HEK293 (cell line): Measurements from ENCODE around the gene HDAC7.

ENCODE experiments used
- CTCF ChIA-PET: fragments of 350-600 bp; formaldehyde crosslinking; extraction: SDS; loops from one replicate; lab custom pipeline; 2021; ENCODE audit warnings: antibody characterized with exemption; lab: Yijun Ruan, JAX
- POLR2A ChIA-PET: fragments of 300-600 bp; formaldehyde crosslinking; extraction: SDS; loops from one replicate; lab custom pipeline; 2020; ENCODE audit warnings: antibody characterized with exemption, inconsistent platforms; lab: Yijun Ruan, JAX
- H3K27ac ChIP-seq: fragments of 200-500 bp; sonication (Bioruptor generic); 2 replicates; pipeline ENCODE4 v1.5.1; 2014; ENCODE audit warnings: low read depth, low read length, control low read depth, inconsistent platforms; ENCODE audit errors: extremely low read depth
- H3K36me3 ChIP-seq, 2 experiments: fragments of 200-500 bp in 1 of 2; sonication (Bioruptor generic) in 1 of 2; 1 replicate in 1 of 2; 2 replicates in 1 of 2; pipeline ENCODE4 v1.5.1; 2014 to 2017; ENCODE audit warnings: inconsistent platforms in 2 of 2, low read length in 2 of 2; ENCODE audit not compliant: control insufficient read depth in 2 of 2, insufficient read depth in 1 of 2
- H3K4me1 ChIP-seq: fragments of 200-500 bp; sonication (Bioruptor generic); 2 replicates; pipeline ENCODE4 v1.5.1; 2014; ENCODE audit warnings: mild to moderate bottlenecking, low read length, inconsistent platforms; ENCODE audit not compliant: control insufficient read depth, insufficient read depth
- H3K4me3 ChIP-seq: 2 replicates; pipeline ENCODE4 v1.5.1; 2011; ENCODE audit warnings: low read depth, mild to moderate bottlenecking, control low read depth, low read length, moderate library complexity
- H3K9me3 ChIP-seq: fragments of 200-500 bp; sonication (Bioruptor generic); 2 replicates; pipeline ENCODE4 v1.5.1; 2014; ENCODE audit warnings: low read depth, low read length, inconsistent platforms; ENCODE audit not compliant: control insufficient read depth, insufficient read depth
- ELK4 ChIP-seq: IDR thresholded peaks from 2 replicates; pipeline ENCODE4 v1.6.1; 2011; ENCODE audit warnings: mild to moderate bottlenecking, low read depth, low read length, borderline replicate concordance
- GFI1B ChIP-seq: fragments of 450-650 bp; formaldehyde crosslinking; IDR thresholded peaks from 2 replicates; pipeline ENCODE4 v1.5.1; 2016; ENCODE audit warnings: missing biosample characterization, missing genetic modification characterization
- GLI2 ChIP-seq: fragments of 450-650 bp; formaldehyde crosslinking; IDR thresholded peaks from 2 replicates; pipeline ENCODE4; 2017; ENCODE audit warnings: missing biosample characterization, missing genetic modification characterization, low read depth, borderline replicate concordance
- GLIS1 ChIP-seq: fragments of 450-650 bp; formaldehyde crosslinking; IDR thresholded peaks from 2 replicates; pipeline ENCODE4 v1.5.1; 2016; ENCODE audit warnings: missing biosample characterization, missing genetic modification characterization
- PBX3 ChIP-seq: sonication (generic); formaldehyde crosslinking; IDR thresholded peaks from 2 replicates; pipeline ENCODE4 v1.8.1; 2022; ENCODE audit warnings: mild to moderate bottlenecking, moderate library complexity, missing genetic modification reagents
- PRDM10 ChIP-seq: fragments of 450-650 bp; formaldehyde crosslinking; IDR thresholded peaks from 2 replicates; pipeline ENCODE4 v1.5.1; 2016; ENCODE audit warnings: missing biosample characterization, missing genetic modification characterization
- REPIN1 ChIP-seq: fragments of 450-650 bp; formaldehyde crosslinking; IDR thresholded peaks from 2 replicates; pipeline ENCODE4 v1.5.1; 2017; ENCODE audit warnings: missing biosample characterization, missing genetic modification characterization, low read depth
- YY1 ChIP-seq: fragments of 450-650 bp; formaldehyde crosslinking; IDR thresholded peaks from 2 replicates; pipeline ENCODE4 v1.5.1; 2018; ENCODE audit warnings: missing biosample characterization, missing genetic modification characterization
- YY2 ChIP-seq: fragments of 450-650 bp; formaldehyde crosslinking; IDR thresholded peaks from 2 replicates; pipeline ENCODE4 v1.5.1; 2016; ENCODE audit warnings: missing biosample characterization, missing genetic modification characterization
- ZFP69B ChIP-seq: fragments of 450-650 bp; formaldehyde crosslinking; IDR thresholded peaks from 2 replicates; pipeline ENCODE4 v1.5.1; 2016; ENCODE audit warnings: missing biosample characterization, missing genetic modification characterization
- ZNF148 ChIP-seq: fragments of 450-650 bp; formaldehyde crosslinking; IDR thresholded peaks from 2 replicates; pipeline ENCODE4 v1.5.0; 2017; ENCODE audit warnings: missing biosample characterization, missing genetic modification characterization, borderline replicate concordance
- ZNF2 ChIP-seq: fragments of 450-650 bp; formaldehyde crosslinking; IDR thresholded peaks from 2 replicates; pipeline ENCODE4 v1.5.1; 2016; ENCODE audit warnings: missing biosample characterization, missing genetic modification characterization
- ZNF292 ChIP-seq: fragments of 450-650 bp; formaldehyde crosslinking; IDR thresholded peaks from 2 replicates; pipeline ENCODE4 v1.5.1; 2016; ENCODE audit warnings: low read depth, missing biosample characterization, missing genetic modification characterization, borderline replicate concordance
- ZNF398 ChIP-seq: fragments of 450-650 bp; formaldehyde crosslinking; IDR thresholded peaks from 2 replicates; pipeline ENCODE4 v1.5.1; 2017; ENCODE audit warnings: missing biosample characterization, missing genetic modification characterization
- ZNF404 ChIP-seq: fragments of 450-650 bp; formaldehyde crosslinking; IDR thresholded peaks from 2 replicates; pipeline ENCODE4 v1.5.1; 2017; ENCODE audit warnings: missing biosample characterization, missing genetic modification characterization
- ZNF585B ChIP-seq: fragments of 450-650 bp; formaldehyde crosslinking; IDR thresholded peaks from 2 replicates; pipeline ENCODE4 v1.5.1; 2016; ENCODE audit warnings: missing biosample characterization, missing genetic modification characterization
- ZNF645 ChIP-seq: fragments of 450-650 bp; formaldehyde crosslinking; IDR thresholded peaks from 2 replicates; pipeline ENCODE4; 2016; ENCODE audit warnings: missing biosample characterization, missing genetic modification characterization
- ZNF843 ChIP-seq: fragments of 450-650 bp; formaldehyde crosslinking; IDR thresholded peaks from 2 replicates; pipeline ENCODE4 v1.5.1; 2016; ENCODE audit warnings: missing biosample characterization, missing genetic modification characterization

Gene HDAC7

GRCh38 chr12:47828008-47828975 is 8.6 kb upstream of the HDAC7 start:
- H3K9me3 ChIP-seq, result no peaks in the 10 kb centered on the region
- POLR2A ChIA-PET, result interaction anchor here (1.1 to 2.3 kb wide), 13 partner anchors 8 to 122 kb away, joined by 3 to 18 read pairs (median 6); partner anchors contain the start of genes HDAC7, RPAP3 and SLC48A1
- H3K27ac ChIP-seq, result no peak overlapping the region
- H3K36me3 ChIP-seq, result no peaks in the 10 kb centered on the region
- H3K4me3 ChIP-seq, result no peak overlapping the region
- peaks cover 3% of the 10 kb centered on the region for H3K4me1 ChIP-seq
- CTCF ChIA-PET, result interaction anchor here (0.6 to 16.6 kb wide), 11 partner anchors 11 to 1426 kb away, joined by 3 to 271 read pairs (median 5); partner anchors contain the start of gene TMEM106C
- no peak for TF ChIP-seq REPIN1 (tag by site-specific recombination)
- TF ChIP-seq ZNF585B (tag by site-specific recombination), result no peak
- no peak for TF ChIP-seq ZNF398 (tag by site-specific recombination)
- TF ChIP-seq PRDM10 (tag by site-specific recombination), result no peak
- TF ChIP-seq GFI1B, result no peak
- no peak for TF ChIP-seq YY2 (tag by site-specific recombination)
- no peak for TF ChIP-seq YY1
- TF ChIP-seq ZNF2 (tag by site-specific recombination), result no peak
- TF ChIP-seq GLI2 (tag by site-specific recombination), result no peak
- TF ChIP-seq ZFP69B (tag by site-specific recombination), result no peak
- TF ChIP-seq ZNF404 (tag by site-specific recombination), result no peak
- no peak for TF ChIP-seq ZNF843 (tag by site-specific recombination)
- no peak for TF ChIP-seq PBX3 (CRISPR knock-in tag)
- no peak for TF ChIP-seq ZNF148 (tag by site-specific recombination)
- no peak for TF ChIP-seq GLIS1 (tag by site-specific recombination)
- no peak for TF ChIP-seq ELK4
- no peak for TF ChIP-seq ZNF645 (tag by site-specific recombination)
- no peak for TF ChIP-seq ZNF292
